GM23248 (cell line): ENCODE measurements around the gene MCTP2. TPM values are rescaled to one million over a fixed set of nuclear protein-coding genes. Genes with fewer than 3 reads are reported as not detected.

Experiments used
- DNase-seq: peaks from one replicate; pipeline ENCODE4 v3.0.0-alpha.2; 2015
- H2AFZ ChIP-seq: fragments of 200-600 bp; sonication (generic); 2 replicates; pipeline ENCODE4 v1.6.1; 2016; ENCODE audit warnings: antibody characterized with exemption
- H3F3A ChIP-seq: fragments of 200-600 bp; sonication (generic); 2 replicates; pipeline ENCODE4 v1.6.1; 2016; ENCODE audit warnings: mild to moderate bottlenecking, antibody characterized with exemption, mixed run types; ENCODE audit not compliant: insufficient read depth
- H3K27ac ChIP-seq: fragments of 200-600 bp; sonication (generic); 2 replicates; pipeline ENCODE4 v1.5.1; 2016; ENCODE audit warnings: mild to moderate bottlenecking
- H3K27me3 ChIP-seq: fragments of 200-600 bp; sonication (generic); replicated peaks from 2 replicates; pipeline ENCODE4 v1.6.1; 2016; ENCODE audit warnings: mild to moderate bottlenecking; ENCODE audit not compliant: insufficient read depth
- H3K36me3 ChIP-seq: fragments of 200-600 bp; sonication (generic); 2 replicates; pipeline ENCODE4 v1.6.1; 2016; ENCODE audit warnings: low read depth, mild to moderate bottlenecking
- H3K4me1 ChIP-seq: fragments of 200-600 bp; sonication (generic); 2 replicates; pipeline ENCODE4 v1.6.1; 2016; ENCODE audit warnings: mild to moderate bottlenecking; ENCODE audit not compliant: insufficient read depth
- H3K4me2 ChIP-seq: fragments of 200-600 bp; sonication (generic); one replicate; pipeline ENCODE4 v1.6.1; 2016; ENCODE audit warnings: mild to moderate bottlenecking; ENCODE audit not compliant: unreplicated experiment
- H3K4me3 ChIP-seq: fragments of 200-600 bp; sonication (generic); 2 replicates; pipeline ENCODE4 v1.5.1; 2016; ENCODE audit warnings: mild to moderate bottlenecking
- H3K79me2 ChIP-seq: fragments of 200-600 bp; sonication (generic); 2 replicates; pipeline ENCODE4 v1.6.1; 2016; ENCODE audit warnings: mild to moderate bottlenecking; ENCODE audit not compliant: insufficient read depth
- H3K9ac ChIP-seq: fragments of 200-600 bp; sonication (generic); 2 replicates; pipeline ENCODE4 v1.6.1; 2016; ENCODE audit warnings: mild to moderate bottlenecking
- H3K9me2 ChIP-seq: fragments of 200-600 bp; sonication (generic); 2 replicates; pipeline ENCODE4 v1.6.1; 2016; ENCODE audit warnings: mixed run types, mild to moderate bottlenecking, moderate library complexity; ENCODE audit not compliant: insufficient read depth
- H3K9me3 ChIP-seq: fragments of 200-600 bp; sonication (generic); one replicate; pipeline ENCODE4 v1.6.1; 2017; ENCODE audit warnings: low read depth
- H4K20me1 ChIP-seq: fragments of 200-600 bp; sonication (generic); 2 replicates; pipeline ENCODE4 v1.6.0; 2016; ENCODE audit not compliant: insufficient read depth
- EZH2 ChIP-seq: fragments of 200-600 bp; sonication (generic); IDR thresholded peaks from 2 replicates; pipeline ENCODE4 v1.6.1; 2018; ENCODE audit warnings: antibody characterized with exemption, mild to moderate bottlenecking; ENCODE audit not compliant: insufficient read depth, poor library complexity, severe bottlenecking
- EZH2phosphoT487 ChIP-seq: fragments of 200-600 bp; sonication (generic); IDR thresholded peaks from 2 replicates; pipeline ENCODE4 v1.6.1; 2018; ENCODE audit warnings: antibody characterized with exemption, moderate library complexity, mild to moderate bottlenecking, low read depth; ENCODE audit not compliant: insufficient read depth
- WGBS, 2 experiments: methylation state at CpG; one replicate each; pipeline ENCODE4 v1.1.6; 2015 to 2017; ENCODE audit warnings: low lambda C conversion rate in 2 of 2, low coverage in 1 of 2; ENCODE audit errors: missing lambda C conversion rate in 2 of 2; 5-methylcytosine and 5-hydroxymethylcytosine counted together
- in situ Hi-C: fragments of 300-500 bp; cut with MboI; formaldehyde crosslinking; loops from 2 replicates; pipeline ENCODE4 v1.15.0; 2020
- polyA plus RNA-seq: library from polyadenylated mRNA; unstranded; fragments of >200 nt; fragmentation: Nextera tagmentation; extraction: Ambion mirVana; gene quantifications from 2 replicates; pipeline ENCODE4 v1.2.1, GENCODE V29; 2016
- total RNA-seq: library from RNA; depleted of rRNA; stranded (reverse); fragments of >200 nt; shearing (Covaris generic); gene quantifications from 2 replicates; pipeline ENCODE4 v1.2.3, GENCODE V29; 2014

The MCTP2 gene
- total and polyA plus RNA-seq, 2 experiments from 2014 or later = 0.70 to 0.97 TPM

DNA sequence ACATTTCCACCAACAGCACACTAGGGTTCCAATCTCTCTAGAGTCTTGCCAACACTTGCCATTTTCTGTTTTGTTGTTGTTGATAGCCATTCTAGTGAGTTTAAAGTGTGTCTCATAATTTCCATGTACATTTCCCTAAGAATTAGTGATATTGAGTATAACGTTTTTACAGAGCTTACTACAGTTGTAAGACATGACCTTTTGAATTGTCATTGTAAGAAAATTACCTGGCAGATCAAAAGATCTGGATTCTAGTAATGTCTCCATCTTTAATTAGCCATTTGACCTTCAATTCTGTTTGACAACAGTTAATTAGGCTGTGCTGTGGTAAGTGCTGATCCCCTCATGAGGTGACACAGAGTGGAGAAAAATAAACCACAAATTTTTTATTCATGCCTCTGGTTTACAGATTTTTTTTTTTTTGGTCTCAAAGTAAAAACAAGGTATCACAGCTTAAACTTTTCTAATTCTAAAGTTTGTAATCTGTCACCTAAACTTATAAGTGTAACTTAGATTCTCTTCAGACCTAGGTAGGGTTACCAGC is 20.9 kb downstream of the MCTP2 start:
- no peaks in the 10 kb centered on the region for H3F3A ChIP-seq
- 52 to 55% methylated on average over 1 of the region's 1 CpG for WGBS, 2 experiments
- no peak overlapping the region for H3K27ac ChIP-seq
- no peaks in the 10 kb centered on the region for H3K27me3 ChIP-seq
- no peak overlapping the region for H3K4me3 ChIP-seq
- no peaks in the 10 kb centered on the region for H3K9me3 ChIP-seq
- H3K36me3 ChIP-seq = no peaks in the 10 kb centered on the region
- H3K4me1 ChIP-seq = no peaks in the 10 kb centered on the region
- H3K9ac ChIP-seq = no peak overlapping the region
- H3K4me2 ChIP-seq = no peak overlapping the region
- no peaks in the 10 kb centered on the region for H4K20me1 ChIP-seq
- no peak for DNase-seq
- in situ Hi-C loops = no loop called here
- no peaks in the 10 kb centered on the region for H3K9me2 ChIP-seq
- no peak overlapping the region for H2AFZ ChIP-seq
- H3K79me2 ChIP-seq = no peaks in the 10 kb centered on the region
- no peak for TF ChIP-seq EZH2phosphoT487
- TF ChIP-seq EZH2 = no peak

DNA sequence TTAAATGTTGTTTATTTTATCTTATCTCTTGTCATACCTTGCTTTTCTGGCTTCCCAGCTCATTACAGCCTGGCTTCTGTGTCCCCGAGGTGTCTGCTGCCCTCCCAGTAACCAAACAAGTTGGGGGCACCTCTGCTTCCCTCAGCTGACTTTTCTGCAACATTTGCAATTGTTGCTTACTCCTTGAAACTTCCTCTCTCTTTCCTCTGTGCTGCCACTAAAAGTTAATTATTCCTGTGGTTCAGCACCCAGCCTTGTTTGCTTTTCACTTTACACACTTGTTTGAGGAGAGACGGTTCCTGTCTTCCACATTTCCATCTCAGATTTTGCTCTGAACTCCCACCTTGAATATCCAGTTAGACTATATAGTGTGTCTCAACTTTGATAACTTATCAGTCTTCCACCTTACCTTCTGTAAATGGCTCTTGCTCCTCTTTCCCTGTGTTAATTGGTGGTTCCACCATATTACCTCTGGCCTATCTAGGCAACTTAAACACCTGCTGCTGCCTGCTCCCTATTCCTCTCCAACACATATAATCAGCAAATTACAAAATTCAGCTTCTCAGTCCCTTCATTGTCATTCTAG is 21.6 kb downstream of the MCTP2 start:
- no peaks in the 10 kb centered on the region for H3K27me3 ChIP-seq
- H3K36me3 ChIP-seq = no peaks in the 10 kb centered on the region
- no peaks in the 10 kb centered on the region for H3K4me1 ChIP-seq
- no peaks in the 10 kb centered on the region for H3K9me2 ChIP-seq
- H4K20me1 ChIP-seq = no peaks in the 10 kb centered on the region
- no peaks in the 10 kb centered on the region for H3K9me3 ChIP-seq
- no peak overlapping the region for H3K4me2 ChIP-seq
- no peak overlapping the region for H3K4me3 ChIP-seq
- in situ Hi-C loops = no loop called here
- TF ChIP-seq EZH2phosphoT487 (no peak), EZH2 (no peak)
- no peak for DNase-seq
- H3K27ac ChIP-seq = no peak overlapping the region
- H3K9ac ChIP-seq = no peak overlapping the region
- H2AFZ ChIP-seq = no peak overlapping the region
- 66 to 67% methylated on average over 2 of the region's 2 CpGs for WGBS, 2 experiments
- no peaks in the 10 kb centered on the region for H3K79me2 ChIP-seq
- H3F3A ChIP-seq = no peaks in the 10 kb centered on the region

DNA sequence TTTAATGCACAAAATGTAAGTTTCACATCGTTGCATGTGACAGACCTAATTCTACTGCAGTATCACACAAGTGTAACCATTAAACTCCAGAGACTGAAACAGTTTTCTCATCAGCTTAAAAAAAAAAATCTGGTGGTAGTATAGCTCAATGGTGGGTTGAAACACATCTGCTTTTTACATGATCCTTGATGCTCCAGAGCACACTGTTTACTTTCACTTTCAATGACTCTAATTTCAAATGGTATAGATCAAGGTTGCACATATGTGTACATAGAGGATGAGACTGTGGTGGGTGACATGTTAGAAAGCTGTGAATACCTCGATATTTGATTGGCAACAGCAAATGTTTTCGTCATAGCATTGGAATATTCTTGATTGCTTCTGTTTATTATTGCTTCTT is 22.4 kb downstream of the MCTP2 start:
- no peak for DNase-seq
- no peaks in the 10 kb centered on the region for H3K9me3 ChIP-seq
- no peak overlapping the region for H3K27ac ChIP-seq
- H2AFZ ChIP-seq = no peak overlapping the region
- WGBS, 2 experiments = 54 to 67% methylated on average over 3 of the region's 3 CpGs
- no peak overlapping the region for H3K4me2 ChIP-seq
- H3F3A ChIP-seq = no peaks in the 10 kb centered on the region
- H3K4me3 ChIP-seq = no peak overlapping the region
- no peaks in the 10 kb centered on the region for H3K9me2 ChIP-seq
- no peak overlapping the region for H3K9ac ChIP-seq
- no peaks in the 10 kb centered on the region for H3K36me3 ChIP-seq
- 0 out of 2 replicates have a peak, but pooled peaks cover 4% of the 10 kb centered on the region for H3K27me3 ChIP-seq
- in situ Hi-C loops = no loop called here
- H4K20me1 ChIP-seq = no peaks in the 10 kb centered on the region
- TF ChIP-seq EZH2 (no peak), EZH2phosphoT487 (no peak)
- H3K79me2 ChIP-seq = no peaks in the 10 kb centered on the region
- H3K4me1 ChIP-seq = no peaks in the 10 kb centered on the region

DNA sequence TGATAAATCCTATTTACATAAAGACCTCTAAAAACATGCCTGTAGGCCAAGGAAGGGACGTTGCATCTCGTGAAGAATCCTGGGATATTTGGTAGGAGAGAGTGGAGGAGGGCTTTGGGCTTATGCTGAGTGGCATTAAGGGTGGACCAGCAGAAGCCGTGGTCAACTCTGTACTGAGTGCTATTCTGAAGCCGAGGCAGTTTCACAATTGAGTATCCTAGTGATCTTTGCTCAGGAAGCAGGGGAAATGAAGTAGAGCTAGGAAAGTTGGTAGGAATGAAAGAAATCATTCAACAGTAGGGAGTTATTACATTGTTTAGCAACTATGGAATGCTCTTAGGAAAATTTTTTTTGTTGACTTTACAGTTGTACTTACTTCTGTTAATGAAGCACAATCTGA is 24.2 kb downstream of the MCTP2 start:
- Histone ChIP-seq H3K27ac (no peak overlapping the region), H3K9me3 (no peaks in the 10 kb centered on the region), H3K9ac (no peak overlapping the region), H3K27me3 (0 out of 2 replicates have a peak, but pooled peaks cover 4% of the 10 kb centered on the region), H3K36me3 (no peaks in the 10 kb centered on the region), H3K79me2 (no peaks in the 10 kb centered on the region), H3K4me1 (no peaks in the 10 kb centered on the region), H3K4me2 (no peak overlapping the region), H3K9me2 (no peaks in the 10 kb centered on the region), H4K20me1 (no peaks in the 10 kb centered on the region), H2AFZ (no peak overlapping the region), H3K4me3 (no peak overlapping the region), H3F3A (no peaks in the 10 kb centered on the region)
- in situ Hi-C loops = no loop called here
- WGBS, 2 experiments = 54 to 56% methylated on average over 4 of the region's 4 CpGs
- no peak for DNase-seq
- TF ChIP-seq EZH2phosphoT487 (no peak), EZH2 (no peak)
